Activated CD4-positive, alpha-beta T cell treated with anti-CD3 and anti-CD28 coated beads, Interleukin-2, amount 10 ng/mL, durations not matched to agents 7 days and 5 days (primary cell): ENCODE measurements around the gene LMOD1. TPM values are rescaled to one million over a fixed set of nuclear protein-coding genes. Genes with fewer than 3 reads are reported as not detected.
"Not testable (repeated sequence)": the region's sequence is repeated elsewhere in the genome, so short reads cannot be mapped to it uniquely, and the experiment has no call there.

ENCODE experiments used
- CTCF ChIA-PET: fragments of 350-600 bp; sonication (Branson Sonifier 250); formaldehyde crosslinking; loops from one replicate; lab custom pipeline; 2021; ENCODE audit warnings: antibody characterized with exemption; lab: Charles Lee
- POLR2A ChIA-PET: fragments of 350-600 bp; sonication (Branson Sonifier 250); formaldehyde crosslinking; loops from one replicate; lab custom pipeline; 2021; ENCODE audit warnings: antibody characterized with exemption; lab: Charles Lee
- DNase-seq: peaks from one replicate; pipeline ENCODE4 v3.0.0-alpha.2; 2020
- H3K27ac Mint-ChIP-seq: one replicate; pipeline ENCODE4 v1.8.0; 2021; ENCODE audit warnings: mild to moderate bottlenecking, moderate library complexity, mixed read lengths
- H3K27me3 Mint-ChIP-seq: one replicate; pipeline ENCODE4 v1.8.0; 2021; ENCODE audit warnings: mixed read lengths
- H3K36me3 Mint-ChIP-seq: one replicate; pipeline ENCODE4 v1.8.0; 2021; ENCODE audit warnings: low read depth, mixed read lengths
- H3K4me1 Mint-ChIP-seq: one replicate; pipeline ENCODE4 v1.8.0; 2021; ENCODE audit warnings: mixed read lengths
- H3K4me3 Mint-ChIP-seq: one replicate; pipeline ENCODE4 v1.8.0; 2021; ENCODE audit warnings: mild to moderate bottlenecking, moderate library complexity, mixed read lengths
- H3K9me3 Mint-ChIP-seq: one replicate; pipeline ENCODE4 v1.8.0; 2021; ENCODE audit warnings: mixed read lengths
- total RNA-seq, 2 experiments: library from RNA; stranded (reverse); gene quantifications; one replicate each; pipeline ENCODE4 v1.2.3, GENCODE V29; 2021

Gene LMOD1
- total RNA-seq, 2 experiments from 2014 or later = not detected

DNA sequence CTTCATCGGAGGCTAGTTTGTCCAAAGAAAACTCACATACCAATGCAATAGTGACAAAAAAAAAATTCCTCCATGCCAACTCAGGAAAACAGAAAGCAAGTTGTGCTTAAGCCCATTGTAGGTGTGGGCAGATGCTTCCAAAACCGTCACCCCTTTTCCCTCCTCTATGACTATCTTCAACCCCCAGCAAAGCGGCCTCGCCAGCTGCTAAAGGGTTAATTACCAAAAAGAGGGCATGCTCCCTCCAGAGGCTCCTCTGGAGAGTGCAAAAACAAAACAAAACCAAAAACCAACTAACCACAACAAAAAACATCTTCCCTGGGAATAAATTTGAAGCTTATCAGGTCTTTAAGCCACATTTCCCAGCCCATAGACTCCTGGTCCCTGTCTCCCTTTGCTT, 1.2 kb downstream of the LMOD1 start:
- no peaks in the 10 kb centered on the region for H3K36me3 Mint-ChIP-seq
- no peak overlapping the region for H3K4me3 Mint-ChIP-seq
- H3K27me3 Mint-ChIP-seq = peaks cover 54% of the 10 kb centered on the region
- ChIA-PET CTCF (interaction anchor here (0.5 to 2.3 kb wide), 3 partner anchors 10 to 113 kb away, joined by 3 to 9 read pairs (median 6); partner anchors contain the start of gene TIMM17A), POLR2A (interaction anchor here (0.6 kb wide), 1 partner anchor 27 kb away, joined by 3 read pairs; no protein-coding TSS in a partner anchor)
- H3K9me3 Mint-ChIP-seq = no peaks in the 10 kb centered on the region
- no peak overlapping the region for H3K27ac Mint-ChIP-seq
- H3K4me1 Mint-ChIP-seq = peaks cover 12% of the 10 kb centered on the region
- DNase-seq = no peak

- DNase-seq = no peak
- Mint-ChIP-seq H3K27me3 (peaks cover 54% of the 10 kb centered on the region), H3K4me1 (peaks cover 12% of the 10 kb centered on the region), H3K27ac (no peak overlapping the region), H3K4me3 (no peak overlapping the region), H3K9me3 (no peaks in the 10 kb centered on the region), H3K36me3 (no peaks in the 10 kb centered on the region)
- CTCF ChIA-PET = interaction anchor here (2.2 kb wide), 1 partner anchor 11 kb away, joined by 6 read pairs; the partner anchor contains the start of gene TIMM17A
- POLR2A ChIA-PET = no interaction called here
These were observed 1.7 kb downstream of the LMOD1 start for GRCh38 chr1:201944639-201945038.

DNA sequence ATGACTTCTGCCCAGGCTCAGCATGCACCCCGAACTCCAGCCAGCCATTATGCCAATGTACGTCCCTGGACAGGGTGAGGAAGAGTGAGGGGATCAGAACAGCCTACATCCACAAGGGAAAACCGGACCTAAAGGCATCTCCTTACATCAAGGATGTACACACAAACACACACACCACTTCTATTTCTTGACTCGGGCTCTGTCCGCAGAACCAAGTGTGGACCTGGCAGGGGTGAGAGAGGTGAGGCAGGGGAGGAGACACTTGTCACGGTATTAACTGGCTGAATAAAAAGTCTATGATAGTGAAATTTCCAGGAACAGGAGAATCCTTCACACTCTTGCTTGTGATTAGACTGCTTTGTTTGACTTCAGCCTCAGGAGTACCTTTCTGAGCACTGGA, 2.3 kb downstream of the LMOD1 start:
- DNase-seq = no peak
- no peaks in the 10 kb centered on the region for H3K36me3 Mint-ChIP-seq
- CTCF ChIA-PET = interaction anchor here (0.7 kb wide), 1 partner anchor 19 kb away, joined by 3 read pairs; no protein-coding TSS in a partner anchor
- peaks cover 12% of the 10 kb centered on the region for H3K4me1 Mint-ChIP-seq
- POLR2A ChIA-PET = no interaction called here
- no peak overlapping the region for H3K27ac Mint-ChIP-seq
- peaks cover 52% of the 10 kb centered on the region for H3K27me3 Mint-ChIP-seq
- no peak overlapping the region for H3K4me3 Mint-ChIP-seq
- no peaks in the 10 kb centered on the region for H3K9me3 Mint-ChIP-seq

DNA sequence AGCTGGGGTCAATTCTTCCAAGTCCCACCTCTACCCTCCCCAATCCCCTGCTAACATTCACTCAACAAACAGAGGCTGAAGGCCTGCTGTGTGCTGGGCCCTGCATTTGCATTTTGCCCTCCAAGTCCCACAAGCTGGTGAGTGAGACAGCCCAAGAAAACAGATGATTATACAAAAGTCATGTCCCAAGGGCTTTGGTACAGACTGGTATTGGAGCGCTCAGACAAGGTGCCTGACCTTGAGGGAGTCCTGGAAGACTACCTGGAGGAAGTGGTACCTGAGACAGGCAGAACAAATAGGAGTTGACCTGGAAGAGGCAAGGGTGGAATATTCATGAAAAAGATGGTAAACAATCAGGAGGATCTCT, 4.2 kb downstream of the LMOD1 start:
- POLR2A ChIA-PET = no interaction called here
- DNase-seq = no peak
- CTCF ChIA-PET = no interaction called here
- H3K27ac Mint-ChIP-seq = no peak overlapping the region
- peaks cover 12% of the 10 kb centered on the region for H3K4me1 Mint-ChIP-seq
- H3K36me3 Mint-ChIP-seq = no peaks in the 10 kb centered on the region
- H3K9me3 Mint-ChIP-seq = no peaks in the 10 kb centered on the region
- no peak overlapping the region for H3K4me3 Mint-ChIP-seq
- peaks cover 40% of the 10 kb centered on the region for H3K27me3 Mint-ChIP-seq

DNA sequence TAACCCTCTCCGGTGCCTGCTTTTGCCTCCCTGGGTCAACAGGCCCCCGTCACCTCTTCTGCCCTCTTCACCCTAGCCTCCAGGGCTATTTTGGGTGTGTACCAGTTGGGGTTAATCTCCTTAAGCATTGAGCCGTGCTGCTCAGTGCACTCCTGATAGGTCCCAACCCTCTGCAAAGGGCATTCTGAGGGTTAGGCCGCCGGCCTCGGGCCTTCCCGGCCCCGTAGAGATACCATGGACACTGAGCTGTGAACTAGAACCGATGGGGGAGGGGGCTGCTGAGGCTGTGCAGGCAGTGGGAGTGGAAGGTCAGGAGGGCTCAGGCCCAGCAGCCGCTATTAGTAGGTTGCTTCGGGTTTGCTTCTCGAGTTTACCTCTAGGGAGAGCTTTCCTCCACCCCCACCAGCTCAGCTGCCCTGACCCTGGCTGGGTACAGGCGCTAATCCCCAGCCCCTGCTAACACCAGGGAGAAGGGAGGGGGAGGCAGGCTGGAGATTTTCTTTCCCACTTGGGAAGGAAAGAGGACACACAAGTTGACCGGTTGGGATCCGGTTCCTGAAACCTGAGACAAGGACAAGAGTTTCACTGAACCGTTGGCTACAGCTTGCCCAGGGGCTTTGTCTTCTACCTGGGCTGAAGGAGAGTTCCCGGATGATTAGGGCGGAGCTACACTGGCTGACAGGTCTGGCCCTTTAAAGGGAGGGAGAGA, 4.8 kb downstream of the LMOD1 start:
- Mint-ChIP-seq H3K27ac (no peak overlapping the region), H3K36me3 (no peaks in the 10 kb centered on the region), H3K27me3 (peaks cover 34% of the 10 kb centered on the region), H3K4me3 (no peak overlapping the region), H3K9me3 (no peaks in the 10 kb centered on the region), H3K4me1 (peaks cover 12% of the 10 kb centered on the region)
- ChIA-PET POLR2A (no interaction called here), CTCF (no interaction called here)
- DNase-seq = no peak

GRCh38 chr1:201940316-201940715, 6.0 kb downstream of the LMOD1 start:
- H3K4me3 Mint-ChIP-seq, H3K36me3 Mint-ChIP-seq, DNase-seq, H3K4me1 Mint-ChIP-seq, H3K9me3 Mint-ChIP-seq, H3K27ac Mint-ChIP-seq, POLR2A ChIA-PET, CTCF ChIA-PET: not testable (repeated sequence)
- H3K27me3 Mint-ChIP-seq = peaks cover 25% of the 10 kb centered on the region

GRCh38 chr1:201939574-201939973, 6.8 kb downstream of the LMOD1 start:
- no peak for DNase-seq
- ChIA-PET POLR2A (no interaction called here), CTCF (no interaction called here)
- no peaks in the 10 kb centered on the region for H3K36me3 Mint-ChIP-seq
- no peaks in the 10 kb centered on the region for H3K4me1 Mint-ChIP-seq
- peaks cover 24% of the 10 kb centered on the region for H3K27me3 Mint-ChIP-seq
- H3K27ac Mint-ChIP-seq = no peak overlapping the region
- no peak overlapping the region for H3K4me3 Mint-ChIP-seq
- no peaks in the 10 kb centered on the region for H3K9me3 Mint-ChIP-seq

DNA sequence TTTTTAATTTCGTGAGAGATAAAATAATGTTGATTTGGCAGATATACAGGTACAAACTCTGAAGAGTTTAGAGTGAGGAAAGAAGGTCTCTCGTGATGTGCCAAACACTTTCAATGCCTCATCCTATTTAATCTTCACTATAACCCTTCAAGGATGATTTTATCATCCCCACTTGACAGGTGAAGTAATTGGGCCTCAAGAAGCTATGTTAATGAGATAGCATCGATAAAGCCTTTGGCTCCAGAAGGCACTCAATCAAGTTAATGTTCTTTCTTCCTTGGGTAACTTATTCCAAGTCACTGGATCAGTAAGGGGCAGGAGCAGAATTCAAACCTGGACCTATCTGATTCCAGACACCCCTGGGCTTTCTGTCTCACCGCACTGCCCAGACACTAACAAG, 7.2 kb downstream of the LMOD1 start:
- DNase-seq = no peak
- no peaks in the 10 kb centered on the region for H3K36me3 Mint-ChIP-seq
- H3K27ac Mint-ChIP-seq = no peak overlapping the region
- no peak overlapping the region for H3K4me3 Mint-ChIP-seq
- no peaks in the 10 kb centered on the region for H3K9me3 Mint-ChIP-seq
- H3K4me1 Mint-ChIP-seq = no peaks in the 10 kb centered on the region
- CTCF ChIA-PET = interaction anchor here (1.3 kb wide), 1 partner anchor 21 kb away, joined by 4 read pairs; no protein-coding TSS in a partner anchor
- peaks cover 24% of the 10 kb centered on the region for H3K27me3 Mint-ChIP-seq
- POLR2A ChIA-PET = no interaction called here

DNA sequence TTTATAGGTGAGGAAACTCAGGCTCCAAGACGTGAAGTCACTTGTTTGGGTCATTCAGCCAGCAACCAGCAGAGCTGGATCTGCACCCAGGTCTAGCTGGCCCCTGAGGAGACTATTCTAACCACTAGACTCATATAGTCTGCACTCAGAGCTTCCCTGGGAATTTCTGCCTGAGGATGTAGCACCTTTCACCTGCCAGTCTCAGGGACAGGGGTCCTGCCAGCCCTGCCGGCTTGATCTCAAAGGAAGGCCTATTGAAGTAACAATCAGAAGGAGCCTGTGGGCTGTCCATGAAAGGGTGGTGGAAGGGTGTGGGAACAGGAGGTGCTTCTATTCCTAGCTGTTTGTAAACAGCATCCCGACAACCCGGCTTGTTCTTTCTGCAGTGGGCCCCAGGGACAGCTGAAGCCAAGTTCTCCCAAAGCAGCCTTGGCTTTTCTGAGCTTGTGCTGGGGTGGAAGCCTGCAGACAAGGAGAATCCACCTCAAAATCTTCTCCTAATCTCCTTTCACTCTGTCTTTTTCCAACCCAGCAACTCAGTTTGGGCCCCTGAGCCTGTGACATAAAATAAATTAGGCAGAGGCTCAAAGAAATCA, 7.8 kb downstream of the LMOD1 start:
- no peak for DNase-seq
- Mint-ChIP-seq H3K36me3 (no peaks in the 10 kb centered on the region), H3K27ac (no peak overlapping the region), H3K9me3 (no peaks in the 10 kb centered on the region), H3K4me3 (no peak overlapping the region), H3K27me3 (peaks cover 20% of the 10 kb centered on the region), H3K4me1 (no peaks in the 10 kb centered on the region)
- POLR2A ChIA-PET = no interaction called here
- CTCF ChIA-PET = interaction anchor here (0.7 to 1.7 kb wide), 3 partner anchors 15 to 25 kb away, joined by 4 to 6 read pairs (median 4); no protein-coding TSS in a partner anchor

DNA sequence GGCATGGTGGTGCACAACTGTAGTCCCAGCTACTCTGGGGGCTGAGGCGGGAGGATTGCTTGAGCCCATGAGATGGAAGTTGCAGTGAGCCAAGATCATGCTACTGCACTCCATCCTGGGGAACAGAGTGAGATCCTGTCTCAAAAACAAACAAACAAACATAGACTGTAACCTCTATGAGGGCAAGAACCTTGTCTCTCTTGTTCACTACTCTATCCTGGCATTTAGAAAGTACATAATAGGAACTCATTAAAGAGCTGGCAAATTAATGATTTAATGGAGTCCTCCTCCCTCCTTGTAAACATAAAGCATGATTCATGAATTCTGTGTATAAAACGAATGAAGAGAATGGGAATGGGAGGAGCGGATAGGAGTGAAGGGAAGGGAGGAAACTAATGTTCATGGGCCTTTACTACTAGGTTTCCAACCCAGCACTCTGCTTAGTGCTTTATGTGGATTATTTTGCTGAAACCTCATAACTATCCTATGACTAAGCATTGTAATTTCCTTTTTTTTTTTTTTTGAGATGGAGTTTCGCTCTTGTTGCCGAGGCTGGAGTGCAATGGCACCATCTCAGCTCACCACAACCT, 8.6 kb downstream of the LMOD1 start:
- Mint-ChIP-seq H3K27ac (no peak overlapping the region), H3K9me3 (no peaks in the 10 kb centered on the region), H3K27me3 (peaks cover 19% of the 10 kb centered on the region), H3K4me1 (no peaks in the 10 kb centered on the region), H3K4me3 (no peak overlapping the region), H3K36me3 (no peaks in the 10 kb centered on the region)
- no peak for DNase-seq
- CTCF ChIA-PET = interaction anchor here (0.7 to 1.7 kb wide), 4 partner anchors 13 to 25 kb away, joined by 3 to 6 read pairs (median 4); no protein-coding TSS in a partner anchor
- POLR2A ChIA-PET = no interaction called here

DNA sequence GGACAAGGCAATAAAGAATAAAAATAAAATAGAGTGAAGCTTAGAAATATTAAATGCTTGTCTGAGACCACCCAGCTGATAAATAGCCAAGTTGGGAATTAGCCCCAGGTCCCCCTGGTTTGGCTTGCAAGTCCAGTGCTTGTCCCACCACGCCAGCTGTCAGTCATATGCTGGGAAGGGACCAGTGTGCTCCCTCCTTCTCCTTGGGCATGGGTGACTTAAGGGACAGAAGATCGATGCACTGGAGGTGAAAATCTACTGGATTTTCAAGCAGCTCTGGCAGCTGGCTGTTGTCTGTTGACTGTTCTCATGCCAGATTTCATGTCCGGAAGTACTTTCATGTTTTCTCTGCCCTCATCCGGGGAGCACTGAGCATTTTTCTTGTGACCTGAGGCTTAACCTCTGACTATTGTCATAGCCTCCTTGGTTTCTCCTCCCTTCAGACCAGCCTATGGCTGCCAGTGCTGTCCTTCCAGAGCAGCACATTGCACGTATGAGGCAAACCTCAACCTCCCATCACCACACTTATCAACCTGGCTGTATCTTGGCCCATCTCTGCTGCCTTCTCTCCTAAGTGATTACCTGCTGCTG, 12.4 kb downstream of the LMOD1 start:
- H3K36me3 Mint-ChIP-seq = no peaks in the 10 kb centered on the region
- H3K4me3 Mint-ChIP-seq = no peak overlapping the region
- POLR2A ChIA-PET = no interaction called here
- no peak overlapping the region for H3K27ac Mint-ChIP-seq
- CTCF ChIA-PET = interaction anchor here (0.6 kb wide), 1 partner anchor 1999 kb away, joined by 3 read pairs; no protein-coding TSS in a partner anchor
- peaks cover 17% of the 10 kb centered on the region for H3K27me3 Mint-ChIP-seq
- no peaks in the 10 kb centered on the region for H3K4me1 Mint-ChIP-seq
- DNase-seq = no peak
- H3K9me3 Mint-ChIP-seq = no peaks in the 10 kb centered on the region

DNA sequence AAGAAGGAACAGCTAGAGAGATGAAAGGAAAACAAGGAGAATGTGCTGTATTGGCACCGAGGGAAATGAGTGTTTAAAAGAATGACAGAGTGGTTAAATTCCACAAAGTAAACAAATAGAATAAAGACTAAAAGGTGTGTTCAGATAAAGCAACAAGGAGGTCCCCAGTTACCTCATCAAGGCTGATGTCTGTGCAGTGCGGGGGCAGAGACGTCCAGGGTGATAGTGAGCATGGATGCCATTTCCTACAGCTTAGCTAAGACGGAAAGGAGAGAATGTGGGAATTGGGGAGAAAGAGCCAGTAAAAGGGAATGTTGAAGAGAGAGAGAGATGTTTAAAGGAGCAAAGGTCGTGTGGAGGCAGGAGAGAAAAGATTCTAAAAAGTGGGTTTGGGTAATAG, 15.5 kb downstream of the LMOD1 start:
- ChIA-PET CTCF (no interaction called here), POLR2A (no interaction called here)

GRCh38 chr1:201930137-201930536, 16.2 kb downstream of the LMOD1 start:
- H3K4me1 Mint-ChIP-seq = no peaks in the 10 kb centered on the region
- DNase-seq = no peak
- no peaks in the 10 kb centered on the region for H3K9me3 Mint-ChIP-seq
- POLR2A ChIA-PET = no interaction called here
- peaks cover 13% of the 10 kb centered on the region for H3K27me3 Mint-ChIP-seq
- H3K27ac Mint-ChIP-seq = no peak overlapping the region
- CTCF ChIA-PET = no interaction called here
- H3K4me3 Mint-ChIP-seq = no peak overlapping the region
- no peaks in the 10 kb centered on the region for H3K36me3 Mint-ChIP-seq

More for the DNA sequence above, 15.5 kb downstream of the LMOD1 start:
- Mint-ChIP-seq H3K9me3 (no peaks in the 10 kb centered on the region), H3K4me1 (no peaks in the 10 kb centered on the region), H3K36me3 (no peaks in the 10 kb centered on the region), H3K4me3 (no peak overlapping the region), H3K27ac (no peak overlapping the region), H3K27me3 (peaks cover 14% of the 10 kb centered on the region)
- no peak for DNase-seq
